NCI-H226 (cell line): Measurements from ENCODE around the gene WWTR1.
A peak's percentile ranks its signal among the peaks of the same experiment; 100 is the strongest.

Experiments used
- DNase-seq: peaks from one replicate; pipeline ENCODE4 v3.0.0-alpha.2; 2015

Gene WWTR1

DNA sequence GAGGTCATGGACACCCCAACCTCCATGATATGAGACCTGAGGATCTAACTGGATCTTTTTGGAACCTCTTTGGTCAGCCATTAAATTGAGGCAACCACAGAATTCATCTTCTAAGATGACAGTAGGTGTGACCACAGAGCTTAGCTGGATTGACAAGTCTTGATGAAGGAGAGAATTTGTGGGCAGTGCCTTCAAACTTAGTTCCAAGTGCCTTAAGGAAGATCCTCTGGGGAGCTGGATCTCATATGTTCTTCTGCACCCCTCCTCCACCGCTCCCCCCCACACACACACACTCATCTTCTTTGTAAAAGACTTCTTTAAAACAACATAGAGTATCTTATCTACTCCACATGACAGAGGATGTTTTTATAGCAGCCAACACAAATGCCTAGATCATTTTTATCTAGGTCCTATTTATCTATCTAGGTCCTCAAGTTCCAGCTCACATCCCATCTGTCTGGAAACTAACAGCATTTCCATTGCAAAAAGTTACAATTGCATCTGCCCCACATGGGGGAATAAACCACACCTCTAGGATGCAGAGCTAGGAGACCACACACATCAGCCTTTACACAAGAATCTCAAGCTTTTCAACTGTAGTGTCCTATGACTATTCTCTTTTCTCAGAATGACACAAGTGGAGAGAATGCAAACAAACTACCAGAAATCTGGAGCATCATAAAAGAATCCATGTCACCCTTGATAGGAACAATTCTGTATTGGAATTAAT, 37.4 kb downstream of the WWTR1 start:
- DNase-seq, result peak; percentile 25

DNA sequence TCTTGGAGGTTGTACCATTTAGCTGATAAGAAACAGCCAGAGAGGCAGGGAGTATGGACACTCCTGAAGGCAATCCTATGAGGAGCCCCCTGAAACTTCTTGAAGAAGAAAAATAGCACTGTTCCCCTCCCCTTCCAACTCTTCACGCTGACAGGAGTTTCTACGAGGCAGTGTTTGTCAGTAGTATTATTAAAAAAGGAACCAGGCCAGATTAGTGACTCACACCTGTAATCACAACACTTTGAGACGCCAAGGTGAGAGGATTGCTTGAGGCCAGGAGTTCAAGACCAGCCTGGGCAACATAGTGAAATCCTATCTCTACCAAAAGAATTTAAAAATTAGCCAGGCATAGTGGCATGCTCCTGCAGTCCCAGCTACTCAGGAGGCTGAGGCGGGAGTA, 38.7 kb downstream of the WWTR1 start:
- DNase-seq, result no peak

DNA sequence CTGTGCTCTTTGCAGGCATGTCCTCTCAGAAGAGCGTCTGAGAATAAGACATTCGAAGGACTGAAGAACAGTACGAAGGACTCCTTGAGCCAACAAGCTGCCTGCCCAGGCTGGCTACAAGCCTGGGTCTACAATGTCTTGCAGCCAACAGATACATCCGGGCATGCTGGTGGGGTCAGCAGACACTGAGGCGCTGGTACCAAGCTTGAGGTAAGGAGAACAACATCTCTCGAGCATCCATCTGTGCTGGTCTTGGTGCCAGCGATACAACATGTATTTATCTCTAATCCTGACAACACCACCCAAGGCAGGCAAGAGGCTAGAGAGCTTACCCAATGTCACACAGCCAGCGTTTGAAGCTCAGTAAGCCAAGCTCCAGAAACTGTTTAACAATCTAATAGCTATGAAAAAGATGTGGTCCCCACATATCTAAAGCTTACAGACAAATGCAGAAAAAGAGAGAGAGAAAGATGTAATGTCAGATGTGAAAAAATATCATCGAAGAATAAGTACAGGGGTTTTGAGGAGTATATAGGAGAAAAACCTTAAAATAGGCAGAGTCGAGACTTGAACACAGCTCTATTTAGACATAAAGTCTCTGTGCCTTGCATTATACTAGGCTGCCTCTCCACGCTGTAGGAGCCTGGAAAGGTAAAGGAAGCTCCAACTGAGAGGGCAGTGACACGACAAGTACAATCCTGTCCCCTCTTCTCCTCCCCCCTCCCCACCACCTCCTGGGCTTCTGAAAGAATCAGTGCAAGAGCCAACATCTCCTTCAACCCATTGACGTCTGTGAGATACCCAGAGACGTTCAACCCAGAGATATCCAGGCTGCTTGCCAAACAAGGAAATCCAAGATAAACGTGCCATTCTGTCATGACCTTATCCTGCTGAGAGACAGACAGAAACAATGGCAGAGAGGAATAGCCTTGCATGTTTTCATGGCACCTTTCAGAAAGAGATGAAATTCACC, 39.4 kb downstream of the WWTR1 start:
- DNase-seq, result peak; percentile 90

DNA sequence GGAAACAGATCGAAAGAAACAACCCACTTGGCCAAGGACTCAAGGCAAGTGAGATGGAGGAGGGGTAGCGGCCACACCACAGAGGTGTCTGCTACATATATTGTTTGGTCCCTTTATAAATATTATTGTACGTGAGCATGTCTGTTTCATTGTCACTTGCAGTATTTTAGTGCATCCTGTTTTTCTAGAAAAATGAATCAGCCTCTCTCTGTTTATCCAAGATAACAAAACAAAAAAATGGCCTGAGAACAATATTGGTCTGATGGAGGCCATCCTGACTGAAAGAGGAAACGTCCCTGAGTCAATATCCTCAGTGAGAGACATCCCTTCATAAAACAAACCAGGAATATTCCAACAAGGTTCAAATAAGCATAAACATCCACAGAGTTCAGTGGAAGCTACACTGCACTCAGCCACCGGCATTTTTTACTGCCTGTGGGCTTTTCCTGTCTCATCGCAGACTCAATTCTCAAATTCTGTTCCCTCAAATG, 42.0 kb downstream of the WWTR1 start:
- no peak for DNase-seq

DNA sequence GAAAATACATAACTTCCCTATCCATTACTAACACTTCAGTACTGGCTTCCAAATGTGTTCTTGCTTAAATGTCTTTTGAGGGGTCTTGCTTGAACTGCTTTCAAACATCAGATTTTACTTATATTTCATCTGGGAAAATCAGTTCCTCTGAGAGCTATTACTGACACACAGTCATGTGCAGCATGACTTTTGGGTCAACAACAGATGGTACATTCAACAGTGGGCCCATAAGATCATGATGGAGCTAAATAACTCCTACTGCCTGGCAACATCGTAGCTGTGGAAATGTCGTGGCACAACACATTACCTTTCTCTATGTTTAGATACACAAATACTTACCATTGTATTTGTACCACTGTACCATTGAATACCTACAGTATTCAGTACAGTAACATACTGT, 43.8 kb downstream of the WWTR1 start:
- DNase-seq, result no peak

DNA sequence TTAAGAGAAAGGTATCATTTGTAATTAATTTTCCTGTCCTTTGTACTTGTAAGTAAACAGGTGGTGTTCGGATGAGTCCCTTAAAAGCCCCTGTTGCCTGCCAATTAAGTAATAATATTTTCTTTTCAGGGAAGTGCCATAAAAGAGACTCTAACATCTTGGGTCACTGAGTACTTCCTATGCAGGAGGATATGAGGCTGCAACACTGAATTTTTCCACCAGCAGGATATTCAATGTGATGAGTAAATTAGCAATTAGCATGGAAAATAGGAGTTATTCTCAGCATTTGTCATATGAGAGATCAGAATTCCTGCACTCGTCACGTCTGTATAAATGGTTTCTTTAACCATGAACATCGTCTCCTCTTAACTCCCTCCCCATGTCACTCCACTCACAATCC, 45.4 kb downstream of the WWTR1 start:
- no peak for DNase-seq

DNA sequence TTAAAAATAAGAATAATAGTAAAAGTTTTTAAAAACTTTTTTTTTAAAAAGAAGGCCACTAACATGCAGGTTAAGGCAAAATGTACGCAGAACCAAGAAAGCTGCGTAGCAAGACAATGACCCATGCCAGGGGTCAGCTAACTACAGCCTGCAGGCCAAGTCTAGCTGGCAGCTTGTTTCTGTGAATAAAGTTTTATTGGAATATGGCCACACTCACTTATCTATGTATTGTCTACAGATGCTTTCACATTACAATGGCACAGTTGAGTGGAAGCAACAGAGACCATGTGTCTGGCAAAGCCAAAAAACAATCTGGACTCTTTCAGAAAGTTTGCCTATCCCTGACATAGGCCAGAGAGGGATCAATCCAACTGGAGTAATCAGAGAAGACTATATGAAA, 46.7 kb downstream of the WWTR1 start:
- no peak for DNase-seq

DNA sequence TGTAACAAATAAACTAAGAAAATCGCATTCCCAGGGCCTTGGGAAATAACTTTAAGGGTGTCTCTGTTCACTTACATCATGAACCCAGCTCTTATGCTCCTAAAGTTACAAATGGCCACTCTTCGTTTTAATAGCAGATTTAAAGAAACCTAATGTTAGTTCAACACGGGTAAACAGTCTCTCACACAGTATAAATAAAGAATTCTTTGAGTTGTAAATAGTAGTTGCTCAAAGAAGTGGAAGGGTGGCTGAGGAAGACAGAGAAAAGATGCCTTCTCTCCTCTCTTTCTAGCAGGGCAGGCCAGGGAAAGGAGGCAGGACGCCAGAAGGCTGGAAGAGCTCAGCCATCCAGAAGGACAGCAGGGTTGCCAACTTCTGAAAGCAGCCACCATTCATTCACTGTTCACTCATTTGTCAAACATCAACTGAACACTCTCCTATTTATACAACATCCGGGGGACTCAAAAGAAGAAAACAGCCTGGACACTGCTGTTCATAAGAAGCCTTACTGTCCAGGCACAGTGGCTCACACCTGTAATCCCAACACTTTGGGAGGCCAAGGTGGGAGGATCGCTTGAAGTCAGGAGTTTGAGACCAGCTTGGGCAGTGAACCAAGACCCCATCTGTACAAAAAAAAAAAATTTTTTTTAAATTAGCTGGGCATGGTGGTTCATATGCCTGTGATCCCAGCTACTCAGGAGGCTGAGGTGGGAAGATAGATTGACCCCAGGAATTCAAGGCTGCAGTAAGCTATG, 47.3 kb downstream of the WWTR1 start:
- no peak for DNase-seq

DNA sequence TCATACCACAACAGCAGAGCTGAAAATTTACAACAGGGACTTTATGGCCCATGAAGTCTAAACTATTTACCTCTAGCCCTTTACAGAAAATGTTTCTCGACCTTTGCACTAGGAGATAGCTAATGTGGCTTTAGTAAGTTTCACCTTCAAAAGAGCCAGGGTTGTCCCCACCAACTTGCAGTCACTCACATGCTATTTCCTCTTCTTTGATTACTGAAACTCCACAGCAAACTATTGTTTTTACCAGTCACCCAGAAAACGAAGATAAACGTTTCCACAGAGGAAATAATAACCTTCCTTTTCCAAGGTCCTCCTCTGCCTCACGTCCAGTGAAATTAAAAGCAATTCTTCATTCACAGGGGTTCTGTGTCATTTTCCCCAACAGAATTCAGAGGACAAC, 48.2 kb downstream of the WWTR1 start:
- DNase-seq, result no peak

DNA sequence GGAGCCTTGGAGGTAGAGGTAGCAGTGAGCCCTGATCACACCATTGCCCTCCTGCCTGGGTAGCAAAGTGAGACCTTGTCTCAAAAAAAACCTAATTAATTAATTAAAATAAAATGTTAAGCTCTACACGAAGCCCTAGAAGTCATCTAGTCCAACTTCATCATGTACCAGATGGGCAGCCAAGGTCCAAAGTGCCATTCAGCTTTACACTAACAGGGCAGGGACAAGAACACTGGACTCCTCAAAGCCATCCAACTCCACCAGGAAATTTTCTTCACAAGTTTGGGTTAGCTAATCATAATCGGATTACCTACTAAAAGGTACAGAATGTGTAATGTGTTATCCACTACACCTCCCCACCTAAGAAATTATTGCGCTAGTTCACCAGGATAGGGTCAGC, 48.8 kb downstream of the WWTR1 start:
- DNase-seq, result no peak

DNA sequence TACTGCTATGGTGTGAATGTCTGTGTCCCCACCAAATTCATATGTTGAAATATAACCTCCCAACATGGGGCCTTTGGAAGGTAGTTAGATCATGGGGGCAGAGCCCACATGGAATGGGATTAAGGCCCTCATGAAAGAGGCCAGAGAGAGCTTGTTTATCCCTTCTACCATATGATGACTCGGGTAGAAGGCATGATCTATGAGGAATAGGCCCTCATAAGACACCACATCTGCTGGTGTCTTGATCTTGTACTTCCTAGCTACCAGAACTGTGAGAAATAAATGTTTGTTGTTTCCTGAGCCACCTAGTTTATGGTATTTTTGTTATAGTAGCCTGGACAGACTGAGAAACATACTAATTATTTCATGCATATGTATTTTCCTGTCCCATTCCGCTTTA, 51.9 kb downstream of the WWTR1 start:
- DNase-seq, result peak; percentile 68

DNA sequence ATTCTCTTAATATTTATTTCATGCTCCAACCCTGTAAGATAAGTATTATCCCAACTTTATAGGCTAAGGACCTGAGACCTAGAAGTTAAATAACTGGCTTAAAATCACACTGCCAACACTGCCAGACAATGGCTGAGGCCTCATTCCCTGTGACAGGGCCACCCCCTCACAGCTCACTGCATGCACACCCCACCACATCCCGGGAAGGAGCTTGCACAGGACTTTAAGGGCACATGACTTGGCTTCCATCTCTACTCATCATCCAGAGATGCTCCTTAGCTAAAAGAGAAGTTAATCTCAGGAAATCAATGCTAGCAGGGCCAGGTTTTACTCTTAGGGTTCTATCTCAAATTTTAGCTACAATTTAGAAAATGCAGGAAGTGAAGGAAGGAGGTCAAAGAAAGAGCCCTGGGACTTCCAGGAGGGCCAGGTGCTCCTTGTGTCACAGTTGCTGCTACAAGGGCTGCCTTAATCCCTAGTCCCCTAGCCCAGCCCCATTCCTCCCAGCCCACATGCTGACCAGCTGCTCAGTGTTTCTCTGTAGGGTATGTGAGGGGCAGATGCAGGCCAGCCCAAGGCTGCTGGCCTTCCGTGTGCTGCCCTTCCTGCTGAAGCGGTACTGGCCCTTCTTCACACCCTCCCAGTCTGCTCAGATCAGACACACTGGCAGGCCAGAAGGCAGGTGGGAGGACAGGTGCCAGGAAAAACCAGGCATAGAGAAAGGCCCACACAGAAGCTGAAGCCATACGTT, 53.5 kb downstream of the WWTR1 start:
- no peak for DNase-seq

DNA sequence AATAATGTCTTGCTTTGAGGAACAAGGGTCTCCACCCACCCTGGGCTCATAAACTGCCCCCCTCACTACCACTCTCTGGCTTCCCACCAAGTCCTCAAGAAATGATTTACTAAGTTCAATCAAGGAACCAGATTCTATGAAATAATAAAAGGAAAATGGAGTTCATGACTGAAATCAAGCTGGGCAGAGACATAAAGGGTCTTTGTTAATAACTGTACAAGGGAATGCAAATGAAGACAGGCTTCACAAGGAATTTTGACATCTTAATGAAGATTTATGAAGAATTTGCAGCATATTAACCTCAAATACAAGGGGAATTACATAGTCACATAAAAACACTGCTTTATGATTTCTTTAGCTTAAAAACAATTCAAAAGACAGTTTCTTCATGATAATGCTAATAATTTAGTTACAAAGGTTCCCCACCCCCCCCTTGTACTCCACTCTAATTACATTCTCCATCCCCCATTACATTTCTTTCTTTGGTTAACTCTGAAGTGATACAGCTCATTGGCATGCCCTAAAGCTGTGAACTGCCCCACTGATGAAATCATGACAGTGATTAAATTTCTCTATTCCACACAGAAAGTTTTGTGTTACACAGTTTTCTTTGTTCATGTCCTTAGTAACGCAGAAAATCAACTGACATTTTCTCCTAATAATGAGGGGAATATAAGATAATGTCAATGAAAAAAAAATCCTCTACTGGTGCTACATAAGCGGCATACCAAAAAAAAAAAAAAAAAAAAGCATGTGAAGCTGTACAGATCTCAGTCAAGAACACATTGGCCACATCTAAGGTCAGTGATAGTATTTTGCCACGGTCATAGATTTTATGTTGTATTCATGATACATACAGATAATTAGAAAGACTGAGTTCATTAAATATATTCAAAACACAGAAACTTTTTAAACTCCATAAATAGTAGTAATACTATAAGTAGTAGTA, 54.4 kb downstream of the WWTR1 start:
- peak; percentile 61 for DNase-seq

DNA sequence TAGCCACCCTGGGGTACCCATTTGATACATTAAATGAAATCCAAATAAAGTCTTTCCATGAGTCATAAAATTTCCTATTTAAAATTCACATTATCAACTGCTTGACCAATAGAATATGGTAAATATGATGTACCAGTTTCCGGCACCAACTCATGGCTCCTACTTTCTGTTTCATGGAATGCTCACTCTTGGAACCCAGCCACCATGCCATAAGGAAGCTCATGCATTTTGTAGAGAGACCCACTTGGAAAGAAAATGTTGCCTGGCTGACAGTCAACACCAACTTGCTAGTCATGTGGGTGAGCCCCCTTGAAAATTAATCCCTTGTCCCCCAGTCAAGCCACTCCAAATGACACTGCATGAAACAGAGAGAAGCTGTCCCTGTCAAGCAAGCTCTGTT, 57.2 kb downstream of the WWTR1 start:
- DNase-seq, result peak; percentile 19

DNA sequence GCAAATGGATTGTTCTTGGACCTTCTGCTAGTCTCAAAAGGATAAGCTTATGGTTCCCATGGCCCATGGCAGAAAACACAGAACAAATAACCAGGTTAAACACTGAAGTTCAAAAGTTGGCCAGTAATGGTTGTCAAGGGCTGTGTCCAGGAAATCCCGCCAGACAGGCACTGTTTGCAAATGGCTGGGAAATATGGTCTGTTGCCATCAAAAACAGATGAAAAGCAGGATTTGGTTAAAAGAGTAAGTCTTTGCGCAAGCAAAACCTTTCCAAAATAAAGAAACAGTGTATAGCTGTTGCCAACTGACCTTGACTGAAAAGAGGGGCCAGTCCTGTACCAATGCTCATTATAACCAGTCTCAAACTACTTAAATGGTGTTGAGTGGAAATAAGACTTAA, 58.6 kb downstream of the WWTR1 start:
- no peak for DNase-seq

DNA sequence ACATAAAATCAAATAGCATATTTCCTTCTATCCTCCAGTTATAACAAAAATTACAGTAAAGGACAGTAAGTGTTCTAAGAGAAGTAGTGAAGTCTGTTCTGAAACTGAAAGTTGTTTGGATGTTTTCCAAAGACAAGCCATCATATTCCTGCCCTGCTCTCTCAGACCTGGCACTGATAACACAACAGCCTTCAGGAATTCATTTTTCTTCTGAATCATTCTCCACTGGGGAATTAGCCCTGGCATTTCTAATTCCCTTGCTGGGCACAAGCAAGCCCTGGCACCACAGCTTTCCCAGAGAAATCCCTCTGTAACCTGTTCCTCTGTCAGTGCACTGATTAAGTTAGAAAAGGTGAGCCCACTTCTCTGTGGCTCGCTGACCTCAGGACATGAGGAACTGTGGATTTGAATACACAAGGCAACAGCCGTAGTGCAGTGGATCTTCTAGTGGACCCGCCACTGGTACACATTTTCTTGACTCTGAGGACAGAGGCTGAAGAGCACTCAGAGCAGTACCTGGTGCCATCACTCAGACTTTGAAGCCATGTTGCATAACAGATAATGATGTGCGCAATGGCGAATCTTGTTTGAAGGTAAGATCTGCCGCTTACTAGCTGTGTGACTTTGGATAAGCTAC, 61.6 kb downstream of the WWTR1 start:
- peak; percentile 84 for DNase-seq

DNA sequence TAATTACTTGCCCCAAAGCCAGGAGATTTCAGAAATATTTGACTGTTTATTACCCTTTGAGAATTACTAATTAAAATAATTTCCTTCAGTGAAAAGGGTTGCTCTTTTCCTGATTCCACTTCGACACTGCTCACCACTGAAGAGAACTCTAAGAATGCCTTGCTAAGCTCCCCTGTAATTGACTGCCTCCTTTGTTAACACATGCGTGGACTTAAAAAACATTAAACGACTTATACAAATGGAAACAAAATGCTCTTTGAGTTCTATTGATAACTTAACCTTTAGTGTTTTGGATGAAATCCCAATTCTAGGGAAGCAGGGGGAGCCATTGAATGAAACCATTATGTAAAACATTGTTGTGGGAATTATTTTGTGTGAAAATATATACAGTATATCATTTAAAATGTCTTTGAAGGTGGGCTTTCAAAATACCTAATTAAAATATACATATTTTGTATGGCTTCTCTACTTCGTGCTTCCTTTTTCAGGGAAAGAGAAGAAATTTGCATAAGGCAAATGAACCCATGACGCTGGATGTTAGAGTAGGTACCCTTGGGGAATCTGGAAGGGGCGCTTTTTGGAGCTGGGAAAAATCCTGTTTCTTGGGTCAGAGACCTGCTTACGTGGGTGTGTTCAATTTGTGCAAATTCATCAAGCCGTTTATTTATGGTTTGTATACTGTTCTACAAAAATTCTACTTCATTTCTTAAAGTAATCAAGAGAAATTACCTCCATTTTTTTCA, 64.2 kb downstream of the WWTR1 start:
- no peak for DNase-seq

DNA sequence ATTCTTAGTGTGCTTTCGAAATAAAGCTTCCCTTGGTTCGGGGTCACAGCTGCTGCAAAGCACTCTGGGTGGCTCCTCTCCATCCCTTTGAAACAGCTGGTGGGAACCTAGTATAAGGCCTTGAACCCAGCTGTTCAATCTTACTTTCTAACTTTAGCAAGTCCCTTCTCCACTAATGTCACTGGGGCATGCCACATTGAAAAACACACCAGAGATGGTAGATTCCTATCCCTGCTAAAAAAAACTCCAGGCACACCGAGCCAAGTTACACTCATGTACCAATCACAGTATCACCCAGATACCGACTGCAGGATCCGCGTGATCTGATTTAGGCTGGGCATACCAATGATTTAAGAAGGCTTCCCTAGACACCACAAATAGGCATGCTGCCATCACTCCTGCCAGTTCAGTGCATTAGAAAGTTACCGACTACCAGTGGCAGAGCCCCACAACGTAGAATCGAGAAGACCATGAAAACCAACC, 65.0 kb downstream of the WWTR1 start:
- no peak for DNase-seq

DNA sequence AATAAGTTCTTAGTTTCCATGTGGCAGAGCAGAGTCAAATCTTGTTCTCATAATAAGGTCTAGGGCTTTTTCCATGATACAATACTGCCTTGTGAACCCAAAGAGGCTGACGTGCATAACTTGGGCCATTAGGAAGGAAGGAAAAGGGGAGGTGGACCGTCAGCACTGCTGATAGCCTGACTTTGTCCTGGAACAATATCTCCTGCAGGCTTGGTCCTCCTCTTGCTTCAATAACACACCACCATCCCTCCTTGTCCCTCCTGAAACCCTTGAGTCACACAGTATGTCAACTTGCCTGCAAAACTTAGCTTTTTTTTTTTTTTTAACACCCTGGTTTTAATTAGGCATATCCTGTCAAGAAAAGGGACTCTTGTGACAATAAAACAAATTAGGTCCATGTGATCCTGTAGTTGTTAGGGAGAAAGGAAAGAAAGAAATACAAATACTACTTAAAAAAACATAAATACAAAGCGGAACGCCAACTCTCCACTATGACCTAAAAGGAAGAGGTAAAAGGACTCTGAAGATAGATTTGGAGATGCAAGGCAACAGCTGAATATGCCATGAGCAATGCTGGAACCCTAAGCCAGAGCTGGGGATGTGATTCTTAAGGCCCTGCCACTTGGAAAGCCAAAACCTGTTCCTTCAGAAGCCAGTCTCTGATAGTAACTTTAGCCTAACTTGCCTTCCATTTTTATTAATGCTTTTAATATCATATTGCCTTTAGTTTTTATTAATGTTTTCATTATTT, 67.0 kb downstream of the WWTR1 start:
- DNase-seq, result no peak
